HG02610 (cell line): Measurements from ENCODE around the gene FOXC1.

Source experiments
- ATAC-seq: cut with Tn5 transposase; IDR thresholded peaks from one replicate; pipeline ENCODE4 v1.9.1; 2021; ENCODE audit warnings: mild to moderate bottlenecking, moderate library complexity; ENCODE audit not compliant: unreplicated experiment

FOXC1 gene

DNA sequence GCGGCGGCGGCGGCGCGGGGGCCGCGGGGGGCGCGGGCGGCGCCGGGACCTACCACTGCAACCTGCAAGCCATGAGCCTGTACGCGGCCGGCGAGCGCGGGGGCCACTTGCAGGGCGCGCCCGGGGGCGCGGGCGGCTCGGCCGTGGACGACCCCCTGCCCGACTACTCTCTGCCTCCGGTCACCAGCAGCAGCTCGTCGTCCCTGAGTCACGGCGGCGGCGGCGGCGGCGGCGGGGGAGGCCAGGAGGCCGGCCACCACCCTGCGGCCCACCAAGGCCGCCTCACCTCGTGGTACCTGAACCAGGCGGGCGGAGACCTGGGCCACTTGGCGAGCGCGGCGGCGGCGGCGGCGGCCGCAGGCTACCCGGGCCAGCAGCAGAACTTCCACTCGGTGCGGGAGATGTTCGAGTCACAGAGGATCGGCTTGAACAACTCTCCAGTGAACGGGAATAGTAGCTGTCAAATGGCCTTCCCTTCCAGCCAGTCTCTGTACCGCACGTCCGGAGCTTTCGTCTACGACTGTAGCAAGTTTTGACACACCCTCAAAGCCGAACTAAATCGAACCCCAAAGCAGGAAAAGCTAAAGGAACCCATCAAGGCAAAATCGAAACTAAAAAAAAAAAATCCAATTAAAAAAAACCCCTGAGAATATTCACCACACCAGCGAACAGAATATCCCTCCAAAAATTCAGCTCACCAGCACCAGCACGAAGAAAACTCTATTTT, 2.0 kb downstream of the FOXC1 start:
- ATAC-seq, result no peak

DNA sequence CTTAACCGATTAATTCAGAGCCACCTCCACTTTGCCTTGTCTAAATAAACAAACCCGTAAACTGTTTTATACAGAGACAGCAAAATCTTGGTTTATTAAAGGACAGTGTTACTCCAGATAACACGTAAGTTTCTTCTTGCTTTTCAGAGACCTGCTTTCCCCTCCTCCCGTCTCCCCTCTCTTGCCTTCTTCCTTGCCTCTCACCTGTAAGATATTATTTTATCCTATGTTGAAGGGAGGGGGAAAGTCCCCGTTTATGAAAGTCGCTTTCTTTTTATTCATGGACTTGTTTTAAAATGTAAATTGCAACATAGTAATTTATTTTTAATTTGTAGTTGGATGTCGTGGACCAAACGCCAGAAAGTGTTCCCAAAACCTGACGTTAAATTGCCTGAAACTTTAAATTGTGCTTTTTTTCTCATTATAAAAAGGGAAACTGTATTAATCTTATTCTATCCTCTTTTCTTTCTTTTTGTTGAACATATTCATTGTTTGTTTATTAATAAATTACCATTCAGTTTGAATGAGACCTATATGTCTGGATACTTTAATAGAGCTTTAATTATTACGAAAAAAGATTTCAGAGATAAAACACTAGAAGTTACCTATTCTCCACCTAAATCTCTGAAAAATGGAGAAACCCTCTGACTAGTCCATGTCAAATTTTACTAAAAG, 2.7 kb downstream of the FOXC1 start:
- no peak for ATAC-seq

DNA sequence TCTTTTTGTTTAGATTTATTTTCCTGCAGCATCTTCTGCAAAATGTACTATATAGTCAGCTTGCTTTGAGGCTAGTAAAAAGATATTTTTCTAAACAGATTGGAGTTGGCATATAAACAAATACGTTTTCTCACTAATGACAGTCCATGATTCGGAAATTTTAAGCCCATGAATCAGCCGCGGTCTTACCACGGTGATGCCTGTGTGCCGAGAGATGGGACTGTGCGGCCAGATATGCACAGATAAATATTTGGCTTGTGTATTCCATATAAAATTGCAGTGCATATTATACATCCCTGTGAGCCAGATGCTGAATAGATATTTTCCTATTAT, 3.2 kb downstream of the FOXC1 start:
- ATAC-seq, result no peak

DNA sequence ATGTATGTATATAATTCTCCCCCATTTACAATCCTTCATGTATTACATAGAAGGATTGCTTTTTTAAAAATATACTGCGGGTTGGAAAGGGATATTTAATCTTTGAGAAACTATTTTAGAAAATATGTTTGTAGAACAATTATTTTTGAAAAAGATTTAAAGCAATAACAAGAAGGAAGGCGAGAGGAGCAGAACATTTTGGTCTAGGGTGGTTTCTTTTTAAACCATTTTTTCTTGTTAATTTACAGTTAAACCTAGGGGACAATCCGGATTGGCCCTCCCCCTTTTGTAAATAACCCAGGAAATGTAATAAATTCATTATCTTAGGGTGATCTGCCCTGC, 3.6 kb downstream of the FOXC1 start:
- no peak for ATAC-seq

DNA sequence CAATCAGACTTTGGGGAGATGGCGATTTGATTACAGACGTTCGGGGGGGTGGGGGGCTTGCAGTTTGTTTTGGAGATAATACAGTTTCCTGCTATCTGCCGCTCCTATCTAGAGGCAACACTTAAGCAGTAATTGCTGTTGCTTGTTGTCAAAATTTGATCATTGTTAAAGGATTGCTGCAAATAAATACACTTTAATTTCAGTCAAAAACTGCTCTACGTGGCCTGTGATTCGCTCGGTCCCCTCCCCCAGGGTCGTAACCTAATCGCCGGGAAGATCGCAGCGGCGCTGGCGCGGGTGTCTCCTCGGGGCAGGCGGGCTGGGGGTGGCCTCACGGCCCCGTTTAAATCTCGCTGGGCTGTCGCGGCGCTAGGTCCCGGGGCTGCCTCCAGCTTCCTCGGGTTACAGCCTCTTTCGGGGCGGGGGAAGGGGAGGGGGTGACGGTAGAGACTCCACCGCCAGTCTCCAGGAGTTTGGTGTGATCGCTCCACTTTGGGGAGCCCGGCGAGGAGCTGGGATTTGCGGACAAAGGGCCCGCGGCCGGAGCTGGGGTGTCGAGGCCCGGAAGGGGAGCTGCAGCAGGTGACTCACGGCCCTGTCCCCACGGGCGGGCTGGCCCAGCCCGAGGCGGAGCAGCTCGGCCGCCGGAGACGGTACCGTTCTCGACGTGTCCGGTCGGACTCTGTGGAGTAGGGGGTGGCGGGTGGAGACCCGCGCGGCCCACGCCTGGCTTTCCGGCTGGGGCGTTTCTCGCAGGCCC, 4.2 kb downstream of the FOXC1 start:
- ATAC-seq, result no peak

DNA sequence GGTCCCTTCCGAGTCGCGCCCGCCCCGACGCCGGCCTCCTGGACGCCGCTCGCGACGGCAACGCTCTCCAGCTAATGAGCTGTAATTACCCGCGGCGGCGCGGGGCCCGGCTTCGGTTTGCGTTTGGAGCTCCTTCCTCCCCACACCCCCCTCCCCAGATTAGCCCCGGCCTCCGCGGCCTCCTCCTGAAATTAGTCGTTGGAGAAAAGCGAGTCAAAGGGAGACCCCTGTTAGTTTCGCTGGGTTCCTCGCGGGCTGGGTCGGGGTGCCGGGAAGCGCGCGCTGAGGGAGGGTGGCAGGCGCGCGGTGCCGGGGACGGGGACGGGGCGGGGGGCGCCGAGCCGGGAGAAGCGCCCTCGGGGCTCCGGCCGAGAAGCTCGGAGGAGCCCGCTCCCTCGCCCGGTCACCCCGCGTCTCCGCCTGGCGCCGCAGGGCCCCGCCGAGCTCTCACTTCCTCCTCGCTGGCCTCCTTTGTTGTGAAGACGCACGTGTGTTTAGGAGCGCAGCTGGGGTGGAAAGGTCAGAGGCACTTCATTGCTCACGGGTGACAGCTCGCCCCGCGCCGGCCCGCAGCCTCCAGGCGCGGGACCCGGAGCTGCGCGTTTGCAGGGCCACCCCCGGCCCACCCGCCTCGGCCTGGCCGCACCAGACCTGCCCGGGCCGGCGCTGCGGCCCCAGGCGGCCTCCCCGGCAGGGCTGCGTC, 4.9 kb downstream of the FOXC1 start:
- no peak for ATAC-seq

DNA sequence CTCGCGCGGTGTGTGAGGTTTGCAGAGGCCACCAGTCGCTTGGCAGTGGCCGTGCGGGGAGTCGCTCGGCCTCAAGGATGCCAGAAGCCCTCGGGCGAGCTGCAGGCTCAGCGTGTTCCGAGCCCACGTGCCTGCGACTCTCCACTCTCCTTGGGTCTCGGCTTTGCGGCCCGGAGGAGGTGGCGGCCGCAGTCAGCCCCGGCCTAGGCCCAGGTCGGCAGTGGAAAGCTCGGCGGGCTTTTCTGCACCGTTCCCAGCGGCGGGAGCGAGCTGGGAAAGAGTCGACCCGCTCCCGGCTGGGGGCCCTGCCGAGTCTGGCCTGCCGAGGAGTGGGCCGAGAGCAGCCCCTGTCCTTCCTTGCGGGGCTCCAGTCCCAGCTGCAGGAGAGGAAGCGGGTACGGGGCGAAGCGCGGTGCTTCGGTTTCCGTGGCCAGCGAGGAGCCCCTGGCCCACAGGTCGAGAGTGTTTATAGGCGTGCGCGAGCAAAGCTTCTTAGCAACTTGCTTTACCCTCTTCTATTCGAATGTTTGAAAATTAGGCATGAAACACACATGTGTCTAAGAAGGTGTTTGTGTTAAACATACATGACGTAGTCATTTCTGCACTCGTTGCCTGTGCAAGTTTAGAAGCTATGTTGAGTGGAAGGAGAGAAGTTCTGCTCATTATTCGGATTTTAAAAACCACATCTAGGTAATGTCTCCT, 5.6 kb downstream of the FOXC1 start:
- no peak for ATAC-seq

DNA sequence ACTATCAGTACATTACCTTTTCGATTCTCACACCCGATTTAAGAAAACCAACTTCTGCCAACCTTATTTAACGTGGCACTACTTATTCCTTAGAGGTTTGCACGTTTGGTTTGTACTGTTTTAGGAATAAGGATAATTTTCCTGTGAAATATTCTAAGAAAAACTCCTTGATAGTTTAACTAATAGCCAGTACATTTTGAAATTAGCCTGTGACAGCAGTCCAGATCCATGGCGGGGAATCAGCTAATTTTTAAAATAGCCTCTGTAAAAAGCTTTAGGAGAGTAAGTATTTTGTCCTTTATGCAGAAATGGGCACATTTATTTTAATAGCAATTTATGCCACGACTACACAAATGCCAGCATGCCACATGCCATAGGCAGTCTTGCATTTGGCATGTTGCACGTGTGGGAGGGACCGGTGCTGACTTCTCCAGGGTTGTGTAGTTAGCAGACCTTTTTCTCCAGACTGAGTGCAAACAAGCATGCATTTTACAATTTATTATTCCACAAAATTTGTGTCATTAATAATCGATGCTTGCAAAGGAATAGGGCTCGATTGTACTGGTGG, 6.2 kb downstream of the FOXC1 start:
- ATAC-seq, result no peak

DNA sequence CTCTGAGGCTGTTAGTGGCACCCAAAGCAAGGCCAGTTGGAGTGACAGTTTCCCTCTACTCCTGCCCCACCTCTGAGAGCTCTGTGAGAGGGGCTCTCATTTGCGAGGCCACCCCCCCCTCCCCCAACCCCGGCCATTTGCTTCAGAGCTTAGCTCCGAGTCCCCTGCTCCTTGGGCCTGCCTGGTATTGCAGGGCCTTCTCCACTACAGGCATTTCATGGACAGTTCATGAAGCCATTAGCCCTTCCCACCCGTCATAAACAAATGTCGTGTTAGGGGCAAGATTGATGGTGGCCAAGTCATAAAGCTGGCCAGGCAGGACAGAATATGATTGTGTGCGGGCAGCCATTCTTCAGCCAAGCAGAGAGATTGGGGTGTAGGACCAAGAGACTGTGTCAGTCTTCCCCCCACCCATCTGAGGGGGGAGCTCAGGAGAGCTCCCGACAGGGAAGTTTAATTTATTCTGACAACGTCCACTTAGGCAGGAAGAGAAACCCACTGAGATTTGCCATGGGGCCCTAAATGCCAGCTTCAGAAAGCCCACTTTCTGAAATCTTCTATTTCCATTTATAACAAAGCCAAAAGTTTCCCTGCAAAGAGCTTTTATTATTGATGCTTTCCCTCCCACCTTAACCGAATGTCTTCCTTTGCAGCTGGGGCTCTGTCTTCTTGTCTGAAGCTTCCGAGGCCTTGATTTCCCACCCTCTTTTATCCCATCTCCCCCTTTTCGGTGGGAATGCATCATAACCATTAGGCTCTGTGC, 7.2 kb downstream of the FOXC1 start:
- ATAC-seq, result no peak

DNA sequence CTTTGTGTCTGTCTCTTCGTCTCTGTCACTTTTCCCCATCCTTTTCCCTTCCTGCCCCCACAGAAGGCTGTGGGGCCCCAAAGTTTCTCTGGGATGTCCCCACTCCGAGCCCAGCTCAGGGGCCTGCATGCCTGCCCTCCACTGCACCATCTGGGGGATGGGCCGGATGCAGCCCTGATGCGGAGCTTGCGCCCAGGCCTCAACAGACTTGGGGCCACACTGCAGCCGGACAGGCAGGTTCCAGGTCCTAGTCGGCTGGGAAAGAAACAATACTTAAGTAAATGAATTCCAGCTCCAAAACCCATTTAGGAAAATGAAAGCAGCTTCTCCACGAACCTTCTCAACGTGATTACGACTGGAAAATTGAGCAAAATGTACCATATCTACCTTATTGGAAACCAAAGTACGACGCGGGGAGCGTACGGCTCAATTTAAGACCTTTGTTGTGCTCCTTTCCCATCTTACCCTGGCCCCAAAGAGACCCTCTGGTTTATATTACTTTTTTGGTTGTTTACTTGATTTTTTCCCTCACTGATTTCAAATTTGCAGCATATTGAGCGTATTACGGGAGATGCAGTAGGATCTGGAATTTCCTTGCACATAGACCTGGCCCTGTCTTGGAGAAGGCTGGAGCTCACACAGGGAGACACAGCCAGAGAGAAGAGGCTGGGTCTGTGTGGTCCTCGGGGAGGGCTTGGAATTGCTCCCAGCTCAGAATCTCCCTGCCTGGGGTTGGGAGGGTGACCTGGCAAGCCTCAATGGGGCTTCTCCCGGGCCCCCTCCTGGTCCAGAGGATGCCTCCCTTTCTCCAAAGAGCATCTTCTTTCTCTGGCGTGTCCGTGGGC, 8.0 kb downstream of the FOXC1 start:
- no peak for ATAC-seq

DNA sequence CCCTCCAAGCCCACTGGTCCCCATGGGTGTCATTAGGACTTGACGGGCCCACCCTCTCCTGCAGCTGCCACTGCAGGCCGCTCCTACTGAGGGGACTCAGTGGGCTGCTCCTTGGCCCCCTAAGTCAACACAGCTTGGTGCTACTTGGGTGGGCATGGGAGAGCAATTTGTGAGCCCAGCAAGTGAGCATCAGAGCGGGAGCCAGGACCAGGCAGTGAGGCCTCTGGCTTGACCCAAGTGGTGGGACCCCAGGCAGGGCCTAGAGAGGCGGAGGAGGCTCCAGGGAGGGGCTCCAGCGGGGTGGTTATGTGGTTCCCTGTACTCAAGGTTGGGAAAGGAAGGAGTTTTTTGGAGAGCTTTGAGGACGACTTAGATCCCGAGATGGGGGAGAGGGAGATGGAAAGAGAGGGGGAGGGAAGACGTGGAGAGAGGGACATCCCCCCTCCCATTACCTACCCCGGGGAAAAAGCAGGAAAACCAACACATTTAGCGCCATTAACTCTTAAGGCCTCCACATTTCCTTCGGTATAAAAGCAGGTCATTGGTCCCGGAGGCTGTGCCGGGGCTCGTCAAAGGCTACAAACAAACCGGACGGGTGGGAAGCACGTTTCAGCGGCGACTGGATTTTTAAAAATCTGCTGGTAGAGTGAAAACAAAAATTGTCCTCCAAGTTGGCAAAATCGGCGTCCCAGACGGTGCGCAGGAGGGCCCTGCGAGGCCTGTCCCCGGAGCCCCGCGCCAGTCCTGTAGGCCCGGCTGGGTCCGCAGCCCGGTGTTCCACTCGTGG, 8.8 kb downstream of the FOXC1 start:
- no peak for ATAC-seq

DNA sequence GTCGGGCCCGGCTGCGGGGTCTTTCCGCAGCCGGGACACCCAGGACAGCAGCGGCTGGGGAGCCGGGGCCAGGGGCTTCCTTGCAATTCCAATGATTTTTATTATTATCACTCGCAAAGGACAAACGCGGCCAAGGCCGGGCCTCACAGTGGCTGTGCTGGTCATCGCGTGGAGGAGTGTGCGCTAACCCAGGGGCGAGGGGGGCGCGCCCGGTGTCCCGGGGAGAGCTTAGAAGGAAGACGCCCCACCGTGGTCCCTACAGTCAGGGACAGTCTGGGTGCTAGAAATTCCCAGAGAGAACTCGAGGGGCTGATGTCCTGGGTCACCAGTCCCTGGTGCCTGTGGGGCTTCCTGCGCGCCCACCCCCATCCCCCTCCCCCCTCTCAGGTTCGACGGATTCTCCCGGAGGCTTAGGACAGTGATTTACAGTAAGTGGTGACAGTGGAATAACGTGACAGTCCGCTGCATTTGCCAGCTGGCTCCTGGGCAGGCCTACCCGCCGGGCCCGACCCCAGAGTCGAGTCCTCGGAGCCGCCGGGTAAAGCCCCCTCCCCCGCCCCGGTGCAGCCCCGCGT, 9.5 kb downstream of the FOXC1 start:
- ATAC-seq, result no peak

DNA sequence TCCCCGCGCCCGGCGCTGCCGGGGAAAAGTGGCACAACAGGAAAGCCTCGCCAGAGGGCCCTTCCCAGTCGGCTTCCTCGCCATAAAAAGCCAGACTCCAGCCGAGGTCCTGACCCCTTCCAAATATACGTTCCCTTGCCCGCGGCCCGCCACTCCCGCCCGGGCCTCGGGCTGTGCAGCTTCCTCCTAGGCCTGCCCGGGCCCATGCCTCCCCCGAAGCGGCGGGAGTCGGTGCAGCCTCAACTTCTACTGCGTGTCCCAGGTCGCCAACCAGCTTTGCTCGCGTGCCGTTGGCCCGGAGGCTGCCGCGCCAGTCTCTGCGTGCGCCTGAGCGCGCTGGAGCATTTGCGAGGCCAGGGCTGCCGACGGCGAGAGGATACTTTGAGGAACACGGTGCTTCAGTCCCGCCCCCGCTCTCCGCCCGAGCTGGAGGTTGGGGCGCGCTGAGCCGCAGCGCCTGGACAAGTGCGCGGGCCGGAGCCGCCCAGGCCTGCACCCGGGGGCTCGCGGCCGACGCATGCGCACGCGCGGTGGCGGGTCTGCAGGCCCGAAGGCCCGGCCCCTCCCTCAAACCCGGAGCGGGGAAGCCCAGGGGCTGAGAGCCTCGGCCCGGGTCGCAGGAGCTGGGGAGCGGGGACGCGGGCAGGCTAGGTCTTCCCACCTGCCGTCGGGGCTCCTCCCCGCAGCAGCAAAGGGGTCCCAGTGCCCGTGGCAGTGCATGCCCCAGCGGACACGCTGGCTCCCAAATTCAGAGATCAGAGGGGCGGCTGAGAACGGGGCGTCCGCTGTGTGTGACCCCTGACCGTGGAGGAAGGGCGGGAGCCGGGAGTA, 10.2 kb downstream of the FOXC1 start:
- no peak for ATAC-seq

DNA sequence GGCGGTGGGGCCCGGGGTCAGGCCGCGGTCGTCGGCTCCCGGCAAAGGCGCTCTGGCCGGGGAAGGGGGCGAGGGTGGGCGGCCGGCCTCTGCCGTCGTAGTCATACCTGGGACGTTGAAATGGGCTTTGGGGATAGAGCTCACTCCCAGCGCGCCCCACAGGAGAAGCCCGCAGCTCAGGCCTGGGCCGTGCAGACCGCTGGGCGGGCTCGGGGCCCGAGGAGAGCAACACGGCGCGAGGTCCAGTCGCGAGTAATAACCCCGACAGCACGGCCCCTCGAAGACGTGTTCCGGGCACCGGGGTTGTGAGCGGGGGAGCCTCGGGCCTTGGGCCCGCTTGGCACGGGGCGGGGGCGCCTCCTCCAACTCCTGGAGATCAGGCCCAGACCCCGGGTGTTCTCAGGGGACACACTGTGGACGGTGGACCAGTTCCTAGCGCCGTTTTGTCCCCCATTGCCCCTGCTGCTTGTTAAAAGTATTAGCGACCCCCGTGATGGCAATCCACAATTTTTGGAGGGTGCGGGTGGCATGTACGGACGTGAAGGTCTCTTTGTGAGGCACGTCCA, 10.9 kb downstream of the FOXC1 start:
- ATAC-seq, result no peak

DNA sequence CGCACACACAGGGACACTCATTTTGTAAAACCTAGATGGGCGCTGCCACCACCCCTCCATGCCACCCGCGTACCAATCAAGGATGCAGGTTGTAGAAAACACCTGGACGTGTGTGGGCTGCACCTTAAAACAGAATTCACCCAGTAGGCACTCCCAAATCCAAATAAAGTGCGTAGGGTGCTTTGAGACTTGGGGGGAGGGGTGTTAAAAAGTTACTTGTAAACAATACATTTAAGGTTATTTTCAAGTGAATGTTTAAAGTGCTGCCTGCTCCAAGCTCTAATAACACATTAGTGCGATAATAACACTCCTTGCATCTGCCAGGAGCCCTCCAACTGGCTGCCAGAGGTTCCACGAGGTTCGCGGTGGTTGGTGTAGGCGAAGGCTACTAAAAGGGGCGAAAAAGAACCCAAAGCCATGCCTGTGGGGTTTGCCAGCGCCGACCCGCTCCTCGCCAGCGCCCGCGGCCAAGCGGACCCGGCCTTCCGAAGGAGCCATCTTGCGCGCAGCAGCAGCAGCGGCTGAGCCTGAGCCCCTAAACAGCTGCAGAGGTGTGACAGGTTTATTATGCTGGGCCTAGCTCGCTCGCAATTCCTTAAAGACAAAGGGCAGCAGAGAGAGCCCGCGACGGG, 11.5 kb downstream of the FOXC1 start:
- ATAC-seq, result no peak

DNA sequence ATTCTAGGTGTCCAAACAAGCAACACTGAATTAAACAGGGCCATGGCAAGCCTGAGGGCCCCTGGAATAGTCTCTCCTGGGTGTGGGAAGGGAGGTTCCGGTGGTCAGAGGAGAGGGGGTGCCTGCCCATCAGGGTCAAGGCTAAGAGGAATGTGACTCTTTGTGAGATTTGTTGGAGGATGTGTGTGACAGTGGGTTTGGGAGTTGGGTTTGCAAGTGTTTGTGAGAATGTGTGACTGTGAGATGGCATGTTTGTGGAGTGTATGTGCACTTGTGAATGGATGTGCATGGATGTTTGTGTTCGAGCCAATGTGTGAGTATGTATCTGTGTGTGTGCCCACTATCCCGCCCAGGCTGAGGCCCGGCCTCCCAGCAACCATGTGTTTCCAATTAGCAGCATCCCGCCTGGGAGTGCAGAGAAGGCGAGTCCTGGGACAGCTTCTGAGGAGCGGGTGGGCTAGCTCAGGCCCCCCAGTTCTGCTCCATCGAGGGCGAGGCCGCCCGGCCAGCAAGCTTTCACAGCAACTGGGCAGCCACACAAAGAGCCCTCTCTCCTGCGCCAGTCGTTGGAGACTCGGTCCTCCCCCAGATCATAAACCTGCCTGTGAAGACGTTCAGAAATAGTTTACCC, 12.6 kb downstream of the FOXC1 start:
- no peak for ATAC-seq
